Fibroblast of lung (primary cell): ENCODE data around the gene MTERF4. TPM values are rescaled to one million over a fixed set of nuclear protein-coding genes. Genes with fewer than 3 reads are reported as not detected.

Source experiments
- DNase-seq, 2 donors: peaks; one replicate each; pipeline versions ENCODE4 v3.0.0 to v3.0.0-alpha.2; 2010; ENCODE audit warnings: low read depth in 2 of 2
- H2AFZ ChIP-seq: 2 replicates; pipeline ENCODE4 v1.5.1; 2012; ENCODE audit warnings: low read length, control low read depth, inconsistent platforms
- H3K27ac ChIP-seq: 2 replicates; pipeline ENCODE4 v1.5.1; 2011; ENCODE audit warnings: low read length, control low read depth; ENCODE audit not compliant: insufficient read depth
- H3K27me3 ChIP-seq: 2 replicates; pipeline ENCODE4 v1.5.1; 2011; ENCODE audit warnings: mild to moderate bottlenecking, low read length; ENCODE audit not compliant: control insufficient read depth, insufficient read depth
- H3K36me3 ChIP-seq: 2 replicates; pipeline ENCODE4 v1.5.1; 2011; ENCODE audit warnings: low read length; ENCODE audit not compliant: control insufficient read depth, insufficient read depth
- H3K4me1 ChIP-seq: 2 replicates; pipeline ENCODE4 v1.5.1; 2011; ENCODE audit warnings: low read length; ENCODE audit not compliant: control insufficient read depth, insufficient read depth; ENCODE audit errors: extremely low read depth
- H3K4me2 ChIP-seq: 2 replicates; pipeline ENCODE4 v1.5.1; 2011; ENCODE audit warnings: low read length, control low read depth; ENCODE audit not compliant: insufficient read depth; ENCODE audit errors: extremely low read depth
- H3K4me3 ChIP-seq, 4 experiments: fragments of 200-600 bp in 1 of 4; sonication (generic) in 1 of 4; replicated peaks in 1 of 4; 2 replicates each; pipeline ENCODE4 v1.5.1; 2011 to 2016; ENCODE audit warnings: low read length in 4 of 4, low read depth in 3 of 4, mild to moderate bottlenecking in 3 of 4, control low read depth in 2 of 4, inconsistent platforms in 1 of 4, mixed read lengths in 1 of 4; ENCODE audit not compliant: insufficient read depth in 1 of 4; ENCODE audit errors: control extremely low read depth in 1 of 4
- H3K79me2 ChIP-seq: 2 replicates; pipeline ENCODE4 v1.5.1; 2012; ENCODE audit warnings: mild to moderate bottlenecking, low read length, inconsistent platforms; ENCODE audit not compliant: control insufficient read depth, insufficient read depth
- H3K9ac ChIP-seq: 2 replicates; pipeline ENCODE4 v1.5.1; 2011; ENCODE audit warnings: mild to moderate bottlenecking, low read length, control low read depth; ENCODE audit not compliant: insufficient read depth
- H3K9me3 ChIP-seq: 2 replicates; pipeline ENCODE4 v1.5.1; 2012; ENCODE audit warnings: low read depth, low read length; ENCODE audit not compliant: control insufficient read depth, insufficient read depth
- H4K20me1 ChIP-seq: 2 replicates; pipeline ENCODE4 v1.5.1; 2011; ENCODE audit warnings: low read length; ENCODE audit not compliant: control insufficient read depth, insufficient read depth; ENCODE audit errors: extremely low read depth
- EZH2 ChIP-seq: IDR thresholded peaks from 2 replicates; pipeline ENCODE4 v1.5.1; 2012; ENCODE audit warnings: low read length, control low read depth, mild to moderate bottlenecking; ENCODE audit errors: missing control alignments
- polyA plus RNA-seq, 2 donors: library from polyadenylated mRNA; depleted of rRNA in 1 of 2; stranded (reverse) in 1 of 2; unstranded in 1 of 2; fragments of >200 nt; gene quantifications; 2 replicates each; pipeline ENCODE4 v1.2.1, GENCODE V29; 2011 to 2012; ENCODE audit warnings: missing spikeins in 1 of 2
- total RNA-seq: library from RNA; depleted of rRNA; stranded (reverse); fragments of >200 nt; gene quantifications from 2 replicates; pipeline ENCODE4 v1.2.1, GENCODE V29; 2014
- TF ChIP-seq, protein P1 (sequence below), 2 donors: IDR thresholded peaks in 1 of 2; conservative IDR thresholded peaks in 1 of 2; 1 replicate in 1 of 2; 2 replicates in 1 of 2; pipeline ENCODE4 v1.5.1; 2011 to 2012; ENCODE audit warnings: low read length in 2 of 2, control low read depth in 1 of 2, inconsistent platforms in 1 of 2, low read depth in 1 of 2, mild to moderate bottlenecking in 1 of 2

Gene MTERF4
- total and polyA plus RNA-seq, 2 donors (not counting 1 experiment from before 2014, with no cell fraction given): 31.7 to 35.5 TPM

DNA sequence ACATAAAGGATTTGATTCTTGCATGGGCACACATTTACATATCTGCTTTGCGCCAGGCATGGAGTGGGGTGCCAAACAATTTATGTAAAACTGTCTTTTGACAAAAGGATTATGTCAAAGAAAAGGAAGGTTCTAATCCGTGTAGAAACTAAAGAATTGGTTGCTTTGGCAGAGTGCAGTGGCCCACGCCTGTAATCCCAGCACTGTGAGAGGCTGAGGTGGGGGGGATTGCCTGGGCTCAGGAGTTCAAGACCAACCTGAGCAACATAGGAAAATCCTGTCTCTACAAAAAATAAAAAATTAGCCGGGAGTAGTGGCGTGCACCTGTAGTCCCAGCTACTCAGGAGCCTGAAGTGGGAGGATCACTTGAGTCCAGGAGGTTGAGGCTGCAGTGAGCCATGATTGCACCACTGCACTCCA lies 1.1 kb upstream of the MTERF4 start:
- H3K79me2 ChIP-seq: peaks cover 24% of the 10 kb centered on the region
- H4K20me1 ChIP-seq: no peaks in the 10 kb centered on the region
- H3K9ac ChIP-seq: no peak overlapping the region
- peak overlapping the region; percentile 73 to 86 (median 78) for H3K4me3 ChIP-seq
- no peak for DNase-seq
- H3K4me1 ChIP-seq: no peaks in the 10 kb centered on the region
- H3K27me3 ChIP-seq: no peaks in the 10 kb centered on the region
- peaks cover 3% of the 10 kb centered on the region for H3K36me3 ChIP-seq
- H3K27ac ChIP-seq: no peak overlapping the region
- H3K9me3 ChIP-seq: no peaks in the 10 kb centered on the region
- peak overlapping the region; percentile 95 for H2AFZ ChIP-seq
- H3K4me2 ChIP-seq: peak overlapping the region; percentile 90
- TF ChIP-seq, protein P1, sequence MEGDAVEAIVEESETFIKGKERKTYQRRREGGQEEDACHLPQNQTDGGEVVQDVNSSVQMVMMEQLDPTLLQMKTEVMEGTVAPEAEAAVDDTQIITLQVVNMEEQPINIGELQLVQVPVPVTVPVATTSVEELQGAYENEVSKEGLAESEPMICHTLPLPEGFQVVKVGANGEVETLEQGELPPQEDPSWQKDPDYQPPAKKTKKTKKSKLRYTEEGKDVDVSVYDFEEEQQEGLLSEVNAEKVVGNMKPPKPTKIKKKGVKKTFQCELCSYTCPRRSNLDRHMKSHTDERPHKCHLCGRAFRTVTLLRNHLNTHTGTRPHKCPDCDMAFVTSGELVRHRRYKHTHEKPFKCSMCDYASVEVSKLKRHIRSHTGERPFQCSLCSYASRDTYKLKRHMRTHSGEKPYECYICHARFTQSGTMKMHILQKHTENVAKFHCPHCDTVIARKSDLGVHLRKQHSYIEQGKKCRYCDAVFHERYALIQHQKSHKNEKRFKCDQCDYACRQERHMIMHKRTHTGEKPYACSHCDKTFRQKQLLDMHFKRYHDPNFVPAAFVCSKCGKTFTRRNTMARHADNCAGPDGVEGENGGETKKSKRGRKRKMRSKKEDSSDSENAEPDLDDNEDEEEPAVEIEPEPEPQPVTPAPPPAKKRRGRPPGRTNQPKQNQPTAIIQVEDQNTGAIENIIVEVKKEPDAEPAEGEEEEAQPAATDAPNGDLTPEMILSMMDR (conservative IDR thresholded peaks at IDR 0.05 in 1 of 2, IDR thresholded peaks at IDR 0.05 in 1 of 2; ENCODE audit: low read depth in 1 of 2, low read length in 2 of 2): no peak
- TF ChIP-seq EZH2: no peak

DNA sequence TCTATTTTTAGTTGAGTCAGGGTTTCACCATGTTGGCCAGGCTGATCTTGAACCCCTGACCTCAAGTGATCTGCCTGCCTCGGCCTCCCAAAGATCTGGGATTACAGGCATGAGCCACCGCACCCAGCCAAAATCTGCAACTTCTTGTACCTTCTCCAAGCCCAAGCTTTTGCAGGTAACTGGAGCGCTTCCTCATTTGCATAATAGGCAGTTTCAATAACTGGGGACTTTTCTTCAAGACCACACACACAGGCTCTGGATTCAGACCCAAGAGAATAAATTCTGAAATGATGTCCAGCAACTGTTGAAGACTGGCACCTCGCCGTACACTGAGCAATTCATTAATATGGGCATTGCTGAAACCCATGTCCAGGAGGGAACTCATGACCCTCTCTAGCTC lies 2.8 kb downstream of the MTERF4 start:
- Histone ChIP-seq H3K4me1 (no peaks in the 10 kb centered on the region), H3K9ac (no peak overlapping the region), H3K9me3 (no peaks in the 10 kb centered on the region), H3K27ac (no peak overlapping the region), H2AFZ (no peak overlapping the region), H3K4me2 (no peak overlapping the region), H3K36me3 (peaks cover 8% of the 10 kb centered on the region), H4K20me1 (no peaks in the 10 kb centered on the region), H3K4me3 (no peak overlapping the region), H3K79me2 (peaks cover 24% of the 10 kb centered on the region), H3K27me3 (no peaks in the 10 kb centered on the region)
- DNase-seq: no peak
- no peak for TF ChIP-seq EZH2
- TF ChIP-seq, protein P1 (conservative IDR thresholded peaks at IDR 0.05 in 1 of 2, IDR thresholded peaks at IDR 0.05 in 1 of 2; ENCODE audit: low read depth in 1 of 2, low read length in 2 of 2): no peak

DNA sequence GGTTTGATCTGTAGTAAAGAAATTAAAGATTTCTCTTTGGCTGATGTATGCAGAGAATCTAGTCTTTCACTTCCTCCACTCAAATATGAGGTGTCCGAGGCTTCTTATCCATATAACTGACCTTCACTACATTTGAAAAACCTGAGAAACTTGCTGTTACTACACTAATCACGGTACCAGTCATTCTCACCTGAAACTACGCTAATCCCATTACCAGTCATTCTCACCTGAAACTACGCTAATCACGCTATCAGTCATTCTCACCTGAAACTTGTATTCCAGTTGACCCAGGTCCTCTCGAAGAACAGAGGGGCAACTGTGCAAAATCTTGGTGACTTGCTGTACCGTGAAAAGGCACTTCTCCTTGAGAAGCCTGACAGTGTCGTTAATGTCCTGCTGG lies 5.1 kb downstream of the MTERF4 start:
- Histone ChIP-seq H3K9me3 (no peaks in the 10 kb centered on the region), H3K27me3 (no peaks in the 10 kb centered on the region), H3K4me1 (no peaks in the 10 kb centered on the region), H3K27ac (no peak overlapping the region), H4K20me1 (no peaks in the 10 kb centered on the region), H3K36me3 (peaks cover 10% of the 10 kb centered on the region), H3K4me3 (no peak overlapping the region), H3K79me2 (peaks cover 23% of the 10 kb centered on the region), H3K9ac (no peak overlapping the region), H3K4me2 (no peak overlapping the region), H2AFZ (no peak overlapping the region)
- TF ChIP-seq, protein P1 (conservative IDR thresholded peaks at IDR 0.05 in 1 of 2, IDR thresholded peaks at IDR 0.05 in 1 of 2; ENCODE audit: low read depth in 1 of 2, low read length in 2 of 2): no peak
- TF ChIP-seq EZH2: no peak
- no peak for DNase-seq
